DMS 273 treated with DMSO at 0.1 percent for 48 hours (cell line): ENCODE data around the gene SLC6A8.
A peak's percentile ranks its signal among the peaks of the same experiment; 100 is the strongest.
"Not testable (repeated sequence)": the region's sequence is repeated elsewhere in the genome, so short reads cannot be mapped to it uniquely, and the experiment has no call there.

ENCODE experiments used
- DNase-seq: peaks from one replicate; lab custom pipeline; 2025; lab: John Stamatoyannopoulos, UW

SLC6A8 gene

GRCh38 chrX:153707406-153707805, 19.7 kb downstream of the SLC6A8 start:
- no peak for DNase-seq

GRCh38 chrX:153708415-153708814, 20.7 kb downstream of the SLC6A8 start:
- peak; percentile 47 for DNase-seq

- DNase-seq = no peak
Observed at GRCh38 chrX:153709726-153710674, 22.3 kb downstream of the SLC6A8 start.

GRCh38 chrX:153714256-153714655, 26.5 kb downstream of the SLC6A8 start:
- no peak for DNase-seq

- DNase-seq = no peak
Observed at GRCh38 chrX:153717445-153717844, 29.7 kb downstream of the SLC6A8 start.

- no peak for DNase-seq
Observed at GRCh38 chrX:153719238-153719637, 31.5 kb downstream of the SLC6A8 start.

- no peak for DNase-seq
Observed at GRCh38 chrX:153719701-153720100, 32.0 kb downstream of the SLC6A8 start.

- no peak for DNase-seq
Observed at GRCh38 chrX:153722704-153723350, 35.1 kb downstream of the SLC6A8 start.

GRCh38 chrX:153723351-153724251, 35.9 kb downstream of the SLC6A8 start:
- DNase-seq = no peak

- peak; percentile 79 for DNase-seq
Observed at GRCh38 chrX:153724252-153725038, 36.7 kb downstream of the SLC6A8 start, which contains the start of the genes ABCD1 and BCAP31. Gene ABCD1, plus strand, starts transcription at chrX:153724856. Its CDS starts 411 bp downstream, at chrX:153725267. Gene BCAP31, minus strand, starts transcription at chrX:153724387. Its CDS starts 1,143 bp downstream, at chrX:153723244.

GRCh38 chrX:153725039-153725831, 37.5 kb downstream of the SLC6A8 start:
- DNase-seq = no peak

GRCh38 chrX:153725832-153726285, 38.1 kb downstream of the SLC6A8 start:
- DNase-seq = no peak

- peak; percentile 47 for DNase-seq
Observed at GRCh38 chrX:153726286-153727122, 38.8 kb downstream of the SLC6A8 start.

- no peak for DNase-seq
Observed at GRCh38 chrX:153727123-153727931, 39.6 kb downstream of the SLC6A8 start.

- DNase-seq = no peak
Observed at GRCh38 chrX:153728095-153728494, 40.4 kb downstream of the SLC6A8 start.

GRCh38 chrX:153728951-153729631, 41.4 kb downstream of the SLC6A8 start:
- DNase-seq = no peak

GRCh38 chrX:153730115-153730514, 42.4 kb downstream of the SLC6A8 start:
- not testable (repeated sequence) for DNase-seq
